Measurements from ENCODE around the gene GOLGA8B. TPM values are rescaled to one million over a fixed set of nuclear protein-coding genes. Genes with fewer than 3 reads are reported as not detected.
A peak's percentile ranks its signal among the peaks of the same experiment; 100 is the strongest.
"Not testable (repeated sequence)": the region's sequence is repeated elsewhere in the genome, so short reads cannot be mapped to it uniquely, and the experiment has no call there.

Gene GOLGA8B
- total RNA-seq, 6 donors from 2014 or later: 29.8 to 788 (median 115) TPM

DNA sequence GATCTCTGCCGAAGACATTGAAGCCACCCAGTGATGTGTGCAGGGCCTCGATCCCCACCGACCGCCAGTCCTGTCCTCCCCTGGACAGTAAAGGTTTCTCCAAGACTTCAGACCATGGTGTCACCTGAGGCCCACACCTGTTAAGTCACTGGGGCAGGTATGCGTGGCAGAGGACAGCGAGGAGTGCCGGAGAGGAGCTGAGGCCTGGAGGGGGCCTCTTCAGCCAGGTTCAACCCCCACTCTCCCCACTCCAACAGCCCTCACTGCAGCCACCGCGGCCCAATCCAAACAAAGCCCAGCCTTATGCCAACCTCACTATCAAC is 2.4 kb downstream of the GOLGA8B start:
- 39 to 74% methylated on average over 2 to 9 of the region's 9 CpGs for WGBS, 2 donors
- Histone ChIP-seq H3K27ac (no peak overlapping the region), H3K4me3 (no peak overlapping the region), H3K9me3 (no peaks in the 10 kb centered on the region), H3K36me3 (no peaks in the 10 kb centered on the region), H3K4me1 (peaks cover 13 to 38% (median 17%) of the 10 kb centered on the region in 4 donors), H3K27me3 (no peaks in the 10 kb centered on the region)
- peak in 1 of 2 donors; percentile 9 for DNase-seq
- TF ChIP-seq EP300 (IDR thresholded peaks at IDR 0.05) (no peak), POLR2A (IDR thresholded peaks at IDR 0.05) (no peak), CTCF (IDR thresholded peaks at IDR 0.05) (no peak), POLR2AphosphoS5 (IDR thresholded peaks at IDR 0.05) (no peak)
- no peak for ATAC-seq (ENCODE audit: low FRiP score in 2 of 2)

DNA sequence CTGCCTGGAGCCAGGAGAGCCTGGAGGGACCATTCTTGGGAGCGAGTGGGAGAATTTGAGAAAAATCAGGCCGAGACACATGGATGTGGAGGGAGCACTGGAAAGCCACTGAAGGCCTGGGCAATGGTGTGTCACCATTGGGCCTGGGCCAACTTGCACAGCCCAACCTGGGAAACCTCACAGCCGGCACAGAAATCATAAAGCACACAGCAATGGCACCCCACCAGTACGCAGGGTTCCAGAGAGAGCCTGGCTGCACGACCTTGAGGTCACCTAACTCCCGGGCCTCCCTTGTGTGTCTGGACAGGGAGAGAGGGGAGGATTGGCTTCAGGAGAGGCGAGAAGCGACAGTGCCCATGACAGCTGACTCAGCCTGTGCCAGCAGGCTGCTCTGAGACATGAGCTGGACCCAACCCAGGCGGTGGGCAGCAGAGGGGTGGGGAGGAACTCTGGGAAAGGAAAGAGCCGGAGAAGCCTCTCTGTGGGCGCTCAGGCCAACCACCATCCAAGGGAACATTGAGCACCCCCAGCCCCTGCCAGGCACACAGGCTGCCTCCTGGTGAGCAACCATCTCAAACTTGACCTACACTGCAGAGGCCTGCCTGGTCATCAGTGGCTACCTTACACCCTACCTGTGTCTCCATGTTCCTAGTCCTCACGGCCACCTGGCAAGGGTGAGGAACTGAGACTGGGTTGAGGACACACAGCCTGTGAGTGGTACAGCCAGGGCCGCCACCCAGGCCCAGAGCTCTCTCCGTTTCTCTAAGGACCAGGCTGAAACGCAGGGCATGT is 3.0 kb downstream of the GOLGA8B start:
- H3K27me3 ChIP-seq; H3K9me3 ChIP-seq; H3K27ac ChIP-seq; ATAC-seq (ENCODE audit: low FRiP score in 2 of 2); H3K4me3 ChIP-seq; H3K36me3 ChIP-seq: not testable (repeated sequence)
- WGBS, 2 donors: 79 to 82% methylated on average over 6 to 13 of the region's 15 CpGs
- peaks cover 13 to 38% (median 17%) of the 10 kb centered on the region in 4 donors for H3K4me1 ChIP-seq
- DNase-seq: peak in 1 of 2 donors; percentile 27

- Histone ChIP-seq H3K27me3 (no peaks in the 10 kb centered on the region), H3K9me3 (no peaks in the 10 kb centered on the region), H3K4me3 (no peak overlapping the region), H3K36me3 (no peaks in the 10 kb centered on the region), H3K27ac (no peak overlapping the region), H3K4me1 (peaks cover 6 to 28% (median 9%) of the 10 kb centered on the region in 4 donors)
- no peak for ATAC-seq (ENCODE audit: low FRiP score in 2 of 2)
- TF ChIP-seq POLR2A (IDR thresholded peaks at IDR 0.05) (no peak), EP300 (IDR thresholded peaks at IDR 0.05) (no peak), CTCF (IDR thresholded peaks at IDR 0.05) (no peak), POLR2AphosphoS5 (IDR thresholded peaks at IDR 0.05) (no peak)
- DNase-seq: no peak
- 91 to 96% methylated on average over 9 to 10 of the region's 10 CpGs for WGBS, 2 donors
Observed at GRCh38 chr15:34578283-34578674, 5.2 kb downstream of the GOLGA8B start.

DNA sequence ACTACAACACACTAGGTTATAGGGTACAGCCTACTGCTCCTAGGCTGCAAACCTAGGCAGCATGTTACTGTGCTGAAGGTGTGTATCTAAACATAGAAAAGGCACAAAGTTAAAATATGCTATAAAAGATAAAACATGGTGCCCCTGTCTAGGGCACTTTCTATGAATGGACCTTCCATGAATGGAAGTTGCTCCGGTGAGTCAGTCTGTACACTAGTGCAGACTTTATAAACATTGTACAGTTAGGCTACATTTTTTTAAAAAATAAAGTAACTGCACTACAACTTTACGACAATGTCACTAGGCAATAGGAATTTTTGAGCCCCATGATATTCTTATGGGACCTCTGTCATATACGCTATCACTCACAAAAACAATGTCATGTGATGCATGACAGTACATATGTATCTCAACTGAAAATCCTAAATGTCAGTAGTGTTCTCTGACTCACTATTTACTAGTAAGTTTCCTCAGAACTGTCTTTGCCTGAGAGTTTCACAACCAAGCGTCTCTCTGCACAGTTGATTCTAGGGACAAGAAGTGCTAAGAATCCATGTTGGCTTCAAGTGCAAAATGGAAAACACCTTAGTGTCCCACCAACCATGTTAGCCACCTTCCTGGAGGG is 5.7 kb downstream of the GOLGA8B start:
- DNase-seq; ATAC-seq (ENCODE audit: low FRiP score in 2 of 2); H3K27ac ChIP-seq: not testable (repeated sequence)

DNA sequence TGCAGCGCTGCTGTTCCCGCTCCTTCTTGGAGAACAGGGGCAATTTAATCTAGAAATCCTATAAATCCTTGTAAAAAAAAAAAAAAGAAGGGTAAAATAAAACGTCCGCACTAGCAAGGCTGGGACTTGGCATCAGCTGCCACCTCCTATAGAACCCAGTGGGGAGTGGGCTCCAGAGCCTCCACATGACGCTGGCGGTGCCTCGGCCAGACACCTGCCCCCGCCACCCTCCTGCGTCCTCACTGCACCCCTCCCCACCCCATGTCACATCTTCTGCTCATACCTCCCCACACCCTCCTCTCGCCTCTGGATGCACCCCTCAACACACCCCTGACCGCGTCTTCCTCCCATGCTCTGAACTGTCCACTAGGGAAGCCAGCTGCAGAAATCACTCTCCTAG is 8.4 kb downstream of the GOLGA8B start:
- ATAC-seq (ENCODE audit: low FRiP score in 2 of 2); H3K36me3 ChIP-seq; H3K9me3 ChIP-seq; H3K27me3 ChIP-seq; H3K4me1 ChIP-seq; H3K27ac ChIP-seq; H3K4me3 ChIP-seq: not testable (repeated sequence)
- WGBS, 2 donors: 90 to 95% methylated on average over 12 of the region's 12 CpGs
- DNase-seq: peak in 1 of 2 donors; percentile 37

More for the DNA sequence above, 5.7 kb downstream of the GOLGA8B start:
- H3K27me3 ChIP-seq, H3K4me3 ChIP-seq, H3K36me3 ChIP-seq, H3K9me3 ChIP-seq: not testable (repeated sequence)
- peaks cover 6 to 23% (median 9%) of the 10 kb centered on the region in 4 donors for H3K4me1 ChIP-seq
- 89 to 92% methylated on average over 4 of the region's 4 CpGs for WGBS, 2 donors

DNA sequence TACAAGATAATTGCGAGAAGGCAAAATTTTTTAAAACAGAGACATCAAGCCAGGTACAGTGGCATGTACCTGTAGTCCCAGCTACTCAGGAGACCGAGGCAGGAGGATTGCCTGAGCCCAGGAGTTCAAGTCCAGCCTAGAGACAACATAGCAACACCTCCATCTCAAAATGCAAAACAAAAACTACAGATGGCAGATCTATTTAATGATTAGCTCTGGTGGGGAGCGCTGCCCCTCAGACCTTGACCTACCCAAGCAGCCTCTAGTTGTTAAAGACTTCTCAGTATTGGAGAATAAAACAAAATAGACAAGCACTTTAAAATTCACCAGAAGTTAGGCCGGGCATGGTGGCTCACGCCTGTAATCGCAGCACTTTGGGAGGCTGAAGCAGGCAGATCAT is 10.5 kb downstream of the GOLGA8B start:
- not testable (repeated sequence) for DNase-seq; ATAC-seq (ENCODE audit: low FRiP score in 2 of 2)

DNA sequence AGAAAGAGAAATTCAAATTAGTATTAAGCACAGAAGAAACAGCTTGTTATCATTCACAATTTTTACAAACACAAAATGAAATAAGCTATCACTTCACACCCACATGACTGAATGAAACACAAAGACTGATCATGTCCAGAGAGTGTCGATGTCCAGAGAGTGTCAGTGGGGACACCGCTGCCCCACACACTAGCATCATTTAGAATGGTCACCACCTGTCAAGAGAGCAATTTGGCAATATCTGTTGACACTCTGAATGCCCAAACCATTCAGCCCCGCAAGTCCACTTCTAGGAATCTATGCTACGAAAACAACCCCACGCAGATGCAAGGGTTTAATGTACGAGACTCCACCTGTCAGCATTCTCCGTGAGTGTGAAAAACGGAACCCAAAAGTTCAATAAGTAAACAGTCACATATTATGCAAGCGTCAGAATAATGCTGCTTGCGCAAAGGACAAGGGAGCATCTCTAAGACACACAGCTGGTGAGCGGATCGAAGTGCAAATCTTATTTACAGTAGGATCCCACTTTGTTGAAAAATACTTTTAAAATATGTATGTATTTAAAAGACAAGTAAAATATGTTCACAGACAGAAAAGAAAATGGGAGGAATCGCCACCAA is 11.3 kb downstream of the GOLGA8B start:
- H3K36me3 ChIP-seq; DNase-seq; H3K9me3 ChIP-seq; H3K27ac ChIP-seq; H3K4me3 ChIP-seq; ATAC-seq (ENCODE audit: low FRiP score in 2 of 2); H3K4me1 ChIP-seq; H3K27me3 ChIP-seq: not testable (repeated sequence)
- WGBS, 2 donors: 66 to 74% methylated on average over 13 of the region's 13 CpGs

More for the DNA sequence above, 10.5 kb downstream of the GOLGA8B start:
- not testable (repeated sequence) for H3K9me3 ChIP-seq, H3K4me3 ChIP-seq, H3K4me1 ChIP-seq, H3K27ac ChIP-seq, H3K36me3 ChIP-seq, H3K27me3 ChIP-seq
- 92 to 96% methylated on average over 3 to 6 of the region's 6 CpGs for WGBS, 2 donors

DNA sequence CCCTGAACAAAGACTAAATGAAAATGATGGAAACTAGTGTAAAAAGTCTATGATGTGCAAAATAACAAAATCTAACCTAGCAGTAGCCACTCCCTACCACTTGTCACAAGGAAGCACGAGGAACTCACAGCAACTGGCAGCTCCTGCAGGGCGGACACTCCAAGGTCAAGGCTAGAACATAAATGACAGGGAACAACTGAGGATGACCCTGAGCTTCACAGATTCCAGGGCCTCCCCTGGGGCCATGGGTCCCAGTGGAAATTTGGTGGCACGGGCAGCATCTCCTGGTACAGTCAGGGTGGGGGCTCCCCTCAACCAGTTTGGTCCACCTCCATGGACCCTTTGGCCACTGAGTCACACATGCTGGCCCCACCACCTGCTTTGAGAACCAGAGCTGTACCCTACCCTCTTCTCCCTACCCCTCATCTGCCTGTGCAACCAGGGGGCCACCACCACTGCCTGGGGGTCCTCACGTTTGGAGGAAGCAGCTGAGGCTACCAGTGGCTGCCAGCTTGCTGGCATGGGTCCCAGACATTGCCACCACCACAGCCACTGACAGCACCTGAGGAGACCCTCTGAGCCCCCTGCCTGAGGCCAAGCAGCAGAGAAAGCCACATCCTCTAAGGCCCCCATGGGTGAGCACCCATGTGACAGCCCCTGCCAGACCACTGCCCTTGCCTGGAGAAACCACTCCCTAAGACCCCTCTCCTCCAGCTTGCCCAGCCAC is 13.6 kb downstream of the GOLGA8B start:
- not testable (repeated sequence) for H3K27me3 ChIP-seq, DNase-seq, H3K36me3 ChIP-seq, H3K9me3 ChIP-seq, H3K27ac ChIP-seq, H3K4me3 ChIP-seq, H3K4me1 ChIP-seq
- 90% methylated on average over 2 of the region's 4 CpGs; no CpG with 5 or more reads in 1 of the 2 donors for WGBS, 2 donors
- peak in 1 of 2 donors; percentile 15 for ATAC-seq (ENCODE audit: low FRiP score in 2 of 2)

DNA sequence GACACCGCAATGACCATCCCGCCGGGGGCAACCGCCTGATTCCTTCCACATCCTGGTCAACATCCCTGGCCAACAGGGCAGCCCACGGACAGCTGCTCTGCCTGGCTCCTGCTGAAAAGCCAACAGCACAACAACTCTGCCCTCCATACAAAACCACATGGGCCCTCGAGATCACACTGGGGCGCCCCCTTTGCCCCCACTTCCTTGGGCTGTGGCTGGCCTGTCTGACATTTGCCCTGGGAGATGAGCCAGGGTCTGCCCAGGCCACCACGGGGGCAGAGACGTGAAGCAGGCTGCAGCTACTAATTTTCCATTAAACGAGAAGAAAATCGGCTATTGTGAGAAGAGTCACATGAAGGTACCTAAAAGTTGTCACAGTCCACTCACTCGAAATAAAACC is 16.3 kb downstream of the GOLGA8B start:
- H3K27me3 ChIP-seq; H3K4me1 ChIP-seq; H3K27ac ChIP-seq; H3K9me3 ChIP-seq; ATAC-seq (ENCODE audit: low FRiP score in 2 of 2); H3K36me3 ChIP-seq; H3K4me3 ChIP-seq: not testable (repeated sequence)
- peak in 1 of 2 donors; percentile 20 for DNase-seq
- WGBS, 2 donors: 80 to 96% methylated on average over 5 to 7 of the region's 12 CpGs

DNA sequence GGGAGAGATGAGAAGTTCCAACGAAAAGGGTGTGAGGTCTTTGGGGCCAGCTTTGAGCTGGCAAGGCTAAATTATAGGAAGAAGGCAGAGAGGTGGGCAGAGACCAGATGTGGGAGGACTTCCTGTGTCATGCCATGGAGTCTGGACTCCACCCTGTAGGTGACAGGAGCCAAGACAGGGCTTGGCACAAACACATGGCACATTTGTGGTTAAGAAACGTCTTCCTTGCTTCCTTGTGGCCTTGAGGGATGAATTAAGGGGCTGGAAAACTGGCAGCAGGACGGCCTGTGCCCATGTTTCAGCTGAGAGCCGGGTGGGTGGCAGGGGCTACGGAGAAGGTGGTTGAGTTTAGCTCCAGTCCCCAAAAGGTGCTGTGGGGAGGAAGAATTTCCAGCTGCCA is 18.7 kb downstream of the GOLGA8B start:
- ATAC-seq (ENCODE audit: low FRiP score in 2 of 2); DNase-seq; H3K27ac ChIP-seq; H3K4me3 ChIP-seq; H3K36me3 ChIP-seq; H3K9me3 ChIP-seq; H3K27me3 ChIP-seq; H3K4me1 ChIP-seq: not testable (repeated sequence)
- 64 to 75% methylated on average over 5 of the region's 5 CpGs for WGBS, 2 donors
